GF-D8 (cell line): ENCODE measurements around the gene TBX20.

Experiments used
- DNase-seq: peaks from one replicate; lab custom pipeline; 2025; lab: John Stamatoyannopoulos, UW

Gene TBX20, protein sequence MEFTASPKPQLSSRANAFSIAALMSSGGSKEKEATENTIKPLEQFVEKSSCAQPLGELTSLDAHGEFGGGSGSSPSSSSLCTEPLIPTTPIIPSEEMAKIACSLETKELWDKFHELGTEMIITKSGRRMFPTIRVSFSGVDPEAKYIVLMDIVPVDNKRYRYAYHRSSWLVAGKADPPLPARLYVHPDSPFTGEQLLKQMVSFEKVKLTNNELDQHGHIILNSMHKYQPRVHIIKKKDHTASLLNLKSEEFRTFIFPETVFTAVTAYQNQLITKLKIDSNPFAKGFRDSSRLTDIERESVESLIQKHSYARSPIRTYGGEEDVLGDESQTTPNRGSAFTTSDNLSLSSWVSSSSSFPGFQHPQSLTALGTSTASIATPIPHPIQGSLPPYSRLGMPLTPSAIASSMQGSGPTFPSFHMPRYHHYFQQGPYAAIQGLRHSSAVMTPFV

DNA sequence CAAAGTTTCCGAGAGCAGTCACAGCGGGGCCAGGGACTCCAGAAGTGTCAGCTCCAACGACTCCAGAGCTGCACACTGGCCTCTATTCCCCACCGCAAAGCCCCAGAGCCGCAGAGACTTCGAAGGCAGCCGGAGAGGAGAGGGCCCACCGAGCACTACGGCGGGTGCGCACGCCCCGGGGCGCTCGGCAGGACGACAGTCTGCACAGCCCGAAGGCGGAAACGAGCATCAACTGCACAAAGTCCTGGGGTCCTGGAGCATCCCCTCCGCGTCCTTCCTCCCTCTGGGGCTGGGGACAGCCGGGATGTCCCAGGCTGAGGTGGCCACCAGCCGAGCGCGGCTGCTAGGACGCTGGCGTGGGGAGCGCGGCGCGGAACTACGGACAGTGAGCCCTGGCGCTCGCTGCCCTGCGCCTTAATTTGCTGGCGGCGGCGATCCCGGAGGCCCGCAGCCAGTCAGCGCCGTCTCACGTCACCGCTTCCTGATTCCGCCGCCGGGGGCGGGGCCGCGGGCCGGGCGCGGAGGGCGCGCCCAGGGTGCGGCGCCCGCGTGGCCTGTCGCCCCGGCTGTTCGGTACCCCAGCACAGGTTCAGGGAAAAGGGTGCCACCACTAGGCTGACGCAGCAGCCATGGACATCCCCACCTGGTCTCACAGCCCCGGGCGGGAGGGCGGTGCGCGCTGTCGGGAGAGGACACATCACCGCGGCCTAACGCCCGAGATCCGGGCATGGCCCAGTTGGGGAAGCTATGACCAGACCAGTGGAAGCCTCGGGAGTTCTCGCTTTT, at the start of gene TBX20:
TBX20 (minus strand) TSS at position 391 of the 786 bp plus-strand sequence. CDS start 480 bp downstream, outside the sequence.
- no peak for DNase-seq

DNA sequence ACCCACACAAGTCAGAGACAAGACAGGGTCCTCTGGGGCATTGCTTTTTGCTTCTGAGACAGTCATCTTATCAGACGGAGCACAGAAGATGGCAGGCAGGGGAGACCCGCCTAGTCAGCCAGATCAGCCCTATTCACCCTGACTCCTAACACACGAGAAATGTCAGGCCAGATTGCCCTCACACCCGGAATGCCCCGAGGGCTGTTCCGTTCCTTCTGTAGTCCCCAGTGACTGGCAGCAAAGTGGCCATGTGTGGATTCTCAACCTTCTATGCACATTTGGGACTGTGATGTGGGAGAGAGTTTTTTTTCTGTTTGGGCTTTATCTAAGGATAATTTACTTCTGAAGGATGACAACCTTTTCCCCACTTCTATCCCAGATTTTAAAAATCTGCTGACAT, 35.5 kb upstream of the TBX20 start:
- DNase-seq, result no peak

DNA sequence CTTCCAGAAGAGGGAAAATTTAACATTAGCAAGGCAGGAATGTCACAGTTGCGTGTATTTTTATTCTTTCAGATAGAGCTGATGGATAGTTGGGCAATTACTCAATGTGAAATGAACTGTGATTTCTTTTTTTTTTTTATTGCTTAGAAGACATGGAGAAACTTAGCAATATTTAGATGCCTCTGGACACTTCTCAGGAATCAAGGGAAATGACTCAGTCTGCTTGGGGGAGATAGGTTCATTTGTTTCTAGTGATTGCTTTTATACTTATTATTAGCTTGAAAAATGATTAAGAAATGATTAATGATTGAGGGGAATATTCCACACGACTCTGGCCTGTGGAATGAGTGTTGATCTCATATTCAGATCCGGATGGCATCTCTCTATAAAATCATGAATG, 33.1 kb upstream of the TBX20 start:
- DNase-seq, result no peak

DNA sequence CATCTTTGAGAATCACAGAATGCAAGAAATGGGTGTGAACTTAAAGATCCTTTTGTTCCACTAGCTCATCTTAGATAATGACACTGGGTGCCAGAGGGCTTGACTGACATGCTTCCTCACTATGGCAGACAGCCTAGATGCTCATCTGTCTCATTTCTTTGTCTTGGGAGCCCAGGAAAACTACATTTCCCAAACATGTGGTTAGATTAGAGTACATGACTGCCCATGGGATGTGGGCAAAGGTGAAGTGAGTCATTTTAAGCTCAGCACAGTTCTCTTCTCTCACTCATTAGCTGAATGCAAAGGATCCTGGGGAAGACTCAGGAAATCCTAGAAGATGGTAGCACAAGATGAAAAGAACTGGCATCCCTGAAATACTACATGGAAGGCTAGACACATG, 32.5 kb upstream of the TBX20 start:
- DNase-seq, result no peak

DNA sequence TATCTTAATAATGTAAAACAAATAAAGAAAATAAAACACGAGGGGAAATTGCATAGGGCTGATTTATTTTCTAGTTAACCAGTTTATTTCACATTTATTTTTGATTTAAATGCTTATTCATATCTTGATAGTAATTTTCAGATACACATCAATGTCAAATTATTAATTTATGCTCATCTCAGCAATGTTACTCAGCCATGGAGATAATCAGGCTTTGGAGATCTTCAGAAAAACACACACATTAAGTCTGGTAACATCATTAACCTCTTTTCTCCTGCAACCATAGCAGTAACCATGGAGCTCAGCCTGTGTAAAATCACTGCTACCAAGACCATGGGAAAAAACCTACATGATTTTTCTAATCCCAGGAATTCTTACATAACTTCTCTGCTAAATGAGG, 31.9 kb upstream of the TBX20 start:
- DNase-seq, result no peak

DNA sequence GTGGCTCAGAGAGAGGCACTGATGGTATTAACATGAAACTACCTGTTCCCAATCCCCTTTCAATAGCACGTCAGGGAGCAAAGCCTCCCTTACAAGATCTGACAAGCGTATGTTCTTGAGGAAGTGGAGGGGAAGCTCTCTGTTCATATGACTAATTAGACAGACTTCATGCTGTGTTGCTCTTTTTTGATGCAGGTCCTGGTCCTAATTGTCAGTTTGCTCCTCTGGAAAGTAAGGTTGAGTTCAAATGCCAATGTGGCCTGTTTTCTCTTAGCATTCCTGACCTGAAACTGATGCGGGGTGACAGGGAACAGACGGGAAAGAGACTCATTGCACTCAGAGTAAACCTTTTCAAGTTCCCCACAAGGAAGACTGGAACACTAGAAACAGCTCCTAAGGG, 27.0 kb upstream of the TBX20 start:
- no peak for DNase-seq

DNA sequence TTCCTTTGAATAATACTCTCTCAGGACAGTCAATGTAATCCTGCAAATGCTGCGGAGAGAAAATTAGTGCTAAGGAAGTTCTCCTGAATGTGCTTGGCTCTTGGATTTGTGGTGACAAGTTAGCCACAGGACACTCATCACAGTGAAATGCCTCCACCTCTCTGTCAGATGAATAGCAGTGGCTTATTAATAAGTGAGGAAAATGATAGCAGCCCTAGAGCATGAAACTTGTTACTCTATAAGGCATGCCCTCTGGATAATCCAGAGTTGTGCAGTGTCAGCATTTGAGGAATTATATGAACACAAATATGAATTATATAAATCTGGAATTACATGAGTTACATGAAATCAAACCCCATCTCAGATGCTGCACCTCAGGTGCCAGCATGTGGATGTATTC, 23.5 kb upstream of the TBX20 start:
- DNase-seq, result no peak

DNA sequence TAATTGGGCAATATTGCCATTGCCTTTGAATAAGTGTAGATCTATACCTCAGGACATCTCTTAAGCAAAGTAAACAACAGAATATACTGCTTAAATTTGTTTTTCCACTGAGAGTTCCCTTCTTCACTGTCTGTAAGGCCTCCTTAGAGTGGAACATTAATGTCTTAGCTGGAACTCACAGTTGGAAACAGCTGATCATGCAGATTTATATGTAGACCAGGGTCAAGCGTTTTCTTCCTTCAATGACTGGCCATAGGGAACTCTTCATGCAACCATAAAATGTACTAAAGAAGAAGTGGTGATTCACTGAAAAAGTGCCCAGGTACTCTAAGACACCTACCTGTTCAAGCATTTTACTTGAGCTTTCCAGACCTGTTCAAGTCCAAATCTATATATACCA, 18.3 kb upstream of the TBX20 start:
- DNase-seq, result no peak

DNA sequence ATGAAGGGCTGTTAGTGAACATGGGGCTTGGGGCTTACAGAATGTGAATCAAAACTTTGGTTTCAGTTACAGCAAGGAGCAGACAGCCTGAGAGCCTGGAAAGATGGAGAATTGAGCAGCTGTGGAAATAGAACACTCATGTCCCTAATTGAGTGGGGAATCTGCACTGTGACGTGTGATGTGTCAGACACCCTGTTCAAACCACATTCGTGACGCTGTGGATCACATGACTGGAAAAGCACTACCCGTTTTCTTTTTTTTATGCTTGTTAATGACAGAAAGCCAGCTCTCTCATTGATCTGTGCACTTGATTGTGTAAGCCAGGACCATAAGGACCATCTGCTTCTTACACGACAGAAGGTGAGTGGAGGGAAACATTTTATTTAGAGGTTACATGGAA, 15.1 kb upstream of the TBX20 start:
- DNase-seq, result no peak

DNA sequence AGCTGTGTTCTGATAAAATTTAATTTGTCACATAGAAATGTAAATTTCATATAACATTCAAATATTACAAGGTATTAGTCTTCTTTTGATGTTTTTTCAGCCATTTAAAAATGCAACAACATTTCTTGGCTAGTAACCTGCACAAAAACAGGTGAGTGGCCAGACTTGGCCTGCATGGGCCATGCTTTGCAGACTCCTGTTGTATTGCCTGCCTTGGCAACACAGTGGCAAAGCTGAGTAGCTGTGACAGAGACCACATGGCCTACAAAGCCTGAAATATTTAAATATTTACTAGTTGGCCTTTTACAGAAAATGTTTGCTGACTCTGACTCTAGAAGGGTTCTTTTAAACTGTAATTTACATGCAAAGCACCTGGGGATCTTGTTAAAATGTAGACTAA, 13.5 kb upstream of the TBX20 start:
- DNase-seq, result no peak

DNA sequence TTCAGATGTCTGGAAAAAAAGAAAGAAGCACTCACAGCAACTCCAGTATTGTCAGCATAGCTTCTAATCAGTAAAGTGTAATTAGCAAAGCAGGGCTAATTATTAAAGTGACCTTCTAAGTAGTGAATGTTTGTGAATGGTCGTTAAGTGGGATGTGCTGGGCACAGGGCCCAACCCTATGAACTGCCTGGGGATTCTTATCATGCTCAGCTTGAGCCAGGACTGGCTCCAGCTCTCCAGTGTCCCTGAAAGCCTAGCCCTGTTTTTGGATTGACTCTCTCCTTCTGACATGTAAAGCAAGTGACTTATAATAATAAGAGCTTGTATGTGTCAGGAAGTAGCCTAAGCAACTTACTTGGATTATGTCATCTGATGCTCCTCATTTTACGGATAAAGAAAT, 9.5 kb upstream of the TBX20 start:
- no peak for DNase-seq

DNA sequence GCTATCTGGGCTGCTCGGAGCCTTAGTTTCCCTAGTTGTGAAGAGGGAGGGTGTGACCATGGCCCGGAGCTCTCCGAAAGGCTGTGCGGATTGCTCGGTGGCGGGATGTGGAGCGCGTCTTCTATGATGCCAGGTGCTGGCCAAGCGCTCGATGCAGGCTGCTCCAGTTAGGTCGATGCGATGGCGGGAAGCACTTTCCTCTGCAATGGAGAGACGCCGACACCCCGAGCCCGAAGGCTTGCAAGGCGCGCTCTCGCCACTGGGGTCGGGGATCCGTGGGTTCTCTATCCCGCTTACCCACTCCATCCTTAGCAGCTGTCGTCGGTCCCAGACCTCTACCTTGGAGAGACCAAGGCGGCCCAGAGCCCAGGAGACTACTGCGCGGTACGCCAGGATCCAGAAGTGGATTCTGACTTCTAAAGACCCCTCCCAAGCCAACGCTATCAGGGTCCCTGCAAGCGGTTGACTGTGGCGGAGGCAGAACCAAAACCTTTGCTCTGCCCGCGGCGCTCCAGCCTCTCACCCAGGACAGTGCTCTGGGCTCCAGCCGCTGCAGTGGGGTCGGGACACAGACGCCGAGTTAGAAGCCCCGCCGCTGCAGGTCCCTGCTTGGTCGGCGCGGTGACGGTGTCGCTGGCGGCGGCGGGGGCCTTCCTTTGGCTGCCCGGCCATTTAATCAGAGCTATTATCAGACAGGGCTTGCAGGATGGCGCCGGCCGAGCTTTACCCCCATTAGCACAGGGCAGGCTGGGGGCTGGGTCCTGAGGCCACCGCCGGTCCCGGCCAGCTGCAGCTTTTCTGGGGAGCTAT, 7.8 kb upstream of the TBX20 start:
- DNase-seq, result no peak

DNA sequence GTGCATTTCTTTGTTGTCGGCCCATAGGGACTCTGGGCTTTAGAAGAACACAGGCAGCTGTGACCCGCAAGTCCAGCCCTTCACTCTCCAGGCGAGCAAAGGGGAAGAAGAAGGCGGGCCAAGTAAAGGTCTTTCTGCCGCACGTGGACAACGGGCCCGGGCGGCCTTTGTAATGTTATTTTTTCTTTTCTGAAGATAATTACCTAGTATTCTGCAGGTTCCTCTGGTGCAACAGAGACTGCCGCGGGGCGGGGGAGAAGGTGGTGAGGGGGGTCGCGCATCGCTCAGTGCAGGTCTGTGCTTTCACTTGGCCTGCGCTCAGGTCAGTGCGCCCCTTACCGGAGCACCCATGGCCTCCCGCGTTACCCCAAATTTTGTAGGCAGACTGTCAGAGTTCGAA, 7.1 kb upstream of the TBX20 start:
- no peak for DNase-seq

DNA sequence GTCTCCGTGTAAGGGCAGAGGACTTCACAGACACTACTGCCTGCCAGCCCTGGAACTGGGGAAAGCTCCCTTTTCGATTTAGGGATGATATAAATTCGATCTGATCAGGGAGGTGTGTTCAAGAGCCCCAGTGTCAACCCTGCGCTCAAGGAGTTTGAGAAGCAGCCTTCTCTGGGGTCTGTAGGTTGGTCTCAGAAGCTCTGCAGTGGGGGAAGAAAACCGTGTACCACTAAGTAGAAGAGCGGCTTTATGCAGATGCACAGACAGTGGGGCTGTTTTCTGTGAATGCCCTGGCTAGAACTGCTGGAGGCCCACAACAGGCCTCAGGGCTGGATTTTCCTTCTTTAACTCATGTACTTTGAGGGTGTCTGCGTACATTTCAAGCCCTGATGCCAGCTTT, 6.3 kb upstream of the TBX20 start:
- DNase-seq, result no peak

DNA sequence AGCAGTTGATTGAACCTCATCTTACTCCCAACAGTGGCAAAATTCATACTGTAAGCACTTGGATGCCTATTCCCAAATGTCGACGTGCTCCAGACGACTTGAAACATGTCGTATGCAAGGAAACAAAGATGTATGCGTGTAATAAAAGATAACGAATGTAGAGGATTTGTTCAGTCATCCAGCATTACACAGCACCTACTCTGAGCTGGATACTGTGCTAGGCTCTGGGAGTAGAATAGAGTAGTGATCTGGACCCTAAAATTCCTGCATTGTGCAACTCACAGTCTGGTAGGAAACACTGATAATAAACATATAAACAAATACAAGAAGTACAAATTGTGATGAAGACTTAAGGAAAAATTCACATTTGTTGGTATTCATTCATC, 5.6 kb upstream of the TBX20 start:
- no peak for DNase-seq

DNA sequence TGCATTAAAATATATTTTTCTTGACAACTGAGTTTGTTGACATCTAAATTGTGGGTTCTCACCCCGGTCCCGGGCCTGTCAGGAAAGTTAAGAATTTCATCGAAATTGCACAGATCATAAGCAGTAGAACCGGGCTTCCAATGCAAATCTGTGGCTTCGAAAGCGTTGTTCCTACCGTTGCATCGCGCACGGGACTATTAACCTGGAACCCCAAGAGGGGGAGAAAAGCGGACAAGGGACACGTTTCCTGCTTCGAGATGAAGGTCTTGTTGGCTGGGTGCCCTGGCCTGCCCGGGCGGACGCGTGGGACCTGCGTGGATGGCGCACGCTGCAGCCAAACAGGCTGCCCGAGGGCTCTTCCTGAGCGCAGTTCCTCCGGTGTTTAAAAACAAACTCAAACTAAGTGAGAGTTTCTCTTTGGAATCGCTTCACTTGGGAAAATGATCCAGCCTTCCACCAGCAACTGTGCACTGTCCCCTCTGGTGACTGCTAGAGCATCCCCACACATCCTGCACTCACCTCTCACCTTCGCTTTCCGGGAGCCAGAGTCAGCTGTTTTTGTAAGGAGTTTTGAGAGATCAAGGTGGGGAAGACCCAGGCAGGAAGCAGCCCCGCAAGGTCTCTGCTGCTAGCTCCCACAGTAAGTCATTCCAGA, 5.1 kb upstream of the TBX20 start:
- no peak for DNase-seq

DNA sequence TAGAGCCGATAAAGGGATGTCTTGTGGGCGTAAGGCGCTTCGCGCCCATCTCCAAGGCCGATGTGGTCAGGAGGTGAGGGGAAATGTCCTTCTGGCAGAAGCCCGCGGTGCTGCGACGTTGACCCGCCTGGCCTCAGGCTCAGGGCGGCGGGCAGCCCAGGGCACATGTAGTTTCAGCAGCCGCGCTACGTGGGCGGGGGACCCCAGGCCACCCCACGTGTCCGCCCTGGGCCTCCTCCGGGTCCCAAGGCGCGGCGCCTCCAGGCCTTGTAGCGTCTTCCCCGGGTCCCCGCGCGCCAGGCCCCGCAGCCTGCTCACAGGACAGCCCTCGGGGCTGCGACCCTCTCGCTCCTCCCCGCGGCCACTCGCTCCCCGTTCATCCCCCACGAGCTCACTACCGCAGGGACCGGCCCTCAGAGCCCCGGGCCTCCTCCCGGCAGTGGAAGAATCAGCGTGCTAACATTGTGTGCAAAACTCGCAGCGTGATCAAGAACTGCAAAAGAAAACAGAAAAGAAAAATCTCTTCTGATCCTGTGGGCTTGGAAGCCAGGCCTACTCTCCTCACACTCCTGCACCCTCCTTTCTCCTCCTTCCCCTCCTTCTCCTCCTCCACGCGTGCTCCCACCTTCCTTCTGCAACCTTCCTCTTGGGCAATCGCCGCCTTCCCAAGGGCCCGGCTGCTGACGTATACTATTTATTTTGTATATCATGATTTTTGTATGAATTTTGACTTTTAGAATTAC, 4.4 kb upstream of the TBX20 start:
- no peak for DNase-seq

DNA sequence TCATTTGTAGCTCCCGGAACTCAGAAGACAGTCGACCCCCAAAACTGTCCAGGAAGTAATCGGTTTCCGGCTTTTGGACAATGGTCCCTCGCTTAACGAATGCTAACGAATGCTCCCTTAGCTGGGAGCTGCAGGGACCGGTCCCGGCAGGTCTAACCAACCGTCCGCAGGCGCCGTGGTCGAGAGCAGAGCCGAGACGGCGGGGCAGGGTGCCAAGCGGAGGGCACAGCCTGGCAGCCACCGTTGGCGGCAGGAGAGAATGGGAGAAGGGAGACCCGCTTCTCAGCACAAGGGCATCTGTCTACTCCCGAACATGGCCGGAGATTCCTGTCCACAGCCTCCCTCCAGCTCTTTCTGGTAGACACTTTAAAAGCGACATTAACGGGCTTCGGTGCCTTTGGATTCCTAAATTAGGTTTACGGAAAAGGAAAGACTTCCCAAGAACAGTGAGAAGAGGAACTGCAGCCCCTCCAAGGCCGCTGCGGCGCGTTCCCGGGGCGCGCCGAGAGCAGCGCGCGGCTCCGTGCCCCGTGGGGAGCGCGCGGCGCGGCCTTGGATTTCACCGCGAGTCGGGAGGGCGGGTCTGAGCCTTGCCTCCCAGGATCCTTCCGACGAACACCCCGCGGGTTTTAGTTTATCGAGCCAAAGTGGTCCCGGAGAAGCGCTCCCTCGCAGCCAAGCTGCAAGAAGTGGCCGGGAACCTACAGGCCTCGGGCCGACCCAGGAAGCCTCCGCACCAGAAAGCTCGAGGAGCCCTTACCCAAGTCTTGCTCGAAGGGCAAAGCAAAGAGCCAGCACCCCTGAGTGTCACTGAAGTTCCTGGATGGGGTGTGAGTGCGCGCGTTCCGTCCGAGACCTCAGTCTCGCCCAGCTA, 3.6 kb upstream of the TBX20 start:
- no peak for DNase-seq

DNA sequence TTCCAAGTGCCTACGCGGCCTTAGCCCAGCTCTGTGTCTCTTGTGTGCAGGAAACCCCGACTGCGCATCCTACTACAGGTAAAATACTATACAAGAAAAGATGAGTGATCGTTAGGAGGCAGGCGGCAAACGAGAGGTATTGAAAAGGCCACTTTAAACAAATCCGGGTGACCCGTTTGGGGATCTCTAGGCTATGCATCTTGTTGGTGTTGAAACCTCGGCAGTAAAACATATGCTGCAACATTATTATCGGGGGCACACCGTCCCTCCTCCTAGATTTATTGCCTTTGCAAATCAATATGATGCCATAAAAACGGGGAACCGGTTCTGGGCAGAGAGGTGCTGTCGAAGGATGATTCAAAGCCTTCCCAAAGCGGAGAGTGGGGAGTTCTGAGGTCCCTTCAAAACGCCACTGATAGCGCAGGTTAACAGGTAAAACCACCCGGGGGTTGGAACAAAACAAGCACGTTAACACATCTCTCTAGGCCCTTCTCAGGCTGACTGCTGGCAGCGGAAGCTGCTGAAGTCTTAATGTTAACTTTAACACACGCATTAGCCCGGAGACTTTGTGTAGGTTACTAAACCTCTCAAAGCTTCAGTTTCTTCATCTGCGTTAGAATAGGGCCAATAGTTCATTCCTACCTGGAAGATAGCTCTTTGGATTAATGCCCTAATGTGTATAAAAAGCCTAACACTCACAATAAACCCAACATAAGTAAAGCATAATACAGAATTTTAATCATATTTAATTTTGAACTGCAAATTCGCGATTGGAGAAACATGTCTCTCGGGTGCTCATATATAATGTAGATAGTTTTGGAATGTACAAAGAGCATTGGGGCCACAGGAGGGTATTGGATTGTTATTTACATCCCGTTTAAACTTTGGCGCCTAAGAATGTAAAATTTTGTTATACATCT, 2.6 kb upstream of the TBX20 start:
- DNase-seq, result no peak
